Parathyroid adenoma (tissue), 2 donors: Measurements from ENCODE around the gene KRT75.

Experiments
- H2AFZ ChIP-seq: fragments of 300-600 bp; sonication (generic); one replicate; pipeline ENCODE4 v1.7.0; 2017; ENCODE audit warnings: antibody characterized with exemption, mild to moderate bottlenecking
- H3K27ac ChIP-seq: fragments of 300-600 bp; sonication (generic); one replicate; pipeline ENCODE4 v1.7.0; 2017
- H3K27me3 ChIP-seq: fragments of 300-600 bp; sonication (generic); one replicate; pipeline ENCODE4 v1.7.0; 2017; ENCODE audit warnings: low read length; ENCODE audit not compliant: control insufficient read depth, insufficient read depth
- H3K36me3 ChIP-seq: fragments of 300-600 bp; sonication (generic); one replicate; pipeline ENCODE4 v1.7.0; 2017; ENCODE audit warnings: low read length; ENCODE audit not compliant: control insufficient read depth, insufficient read depth
- H3K4me1 ChIP-seq: fragments of 300-600 bp; sonication (generic); one replicate; pipeline ENCODE4 v1.7.0; 2017; ENCODE audit warnings: control low read depth
- H3K4me2 ChIP-seq: fragments of 300-600 bp; sonication (generic); one replicate; pipeline ENCODE4 v1.7.0; 2017; ENCODE audit warnings: low read length
- H3K4me3 ChIP-seq: fragments of 300-600 bp; sonication (generic); one replicate; pipeline ENCODE4 v1.7.0; 2017; ENCODE audit warnings: low read depth, low read length
- H3K79me2 ChIP-seq: fragments of 300-600 bp; sonication (generic); one replicate; pipeline ENCODE4 v1.7.0; 2017; ENCODE audit warnings: control low read depth
- H3K9ac ChIP-seq: fragments of 300-600 bp; sonication (generic); one replicate; pipeline ENCODE4 v1.7.0; 2017; ENCODE audit warnings: mild to moderate bottlenecking
- H3K9me3 ChIP-seq: fragments of 300-600 bp; sonication (generic); one replicate; pipeline ENCODE4 v1.7.0; 2017; ENCODE audit warnings: low read length; ENCODE audit not compliant: control insufficient read depth
- TF ChIP-seq, protein P1 (sequence below): fragments of 300-600 bp; sonication (generic); IDR thresholded peaks from one replicate; pipeline ENCODE4 v1.7.0; 2017; ENCODE audit warnings: antibody characterized with exemption, mild to moderate bottlenecking
- donor health status: primary hyperparathyroidism.

KRT75 gene

DNA sequence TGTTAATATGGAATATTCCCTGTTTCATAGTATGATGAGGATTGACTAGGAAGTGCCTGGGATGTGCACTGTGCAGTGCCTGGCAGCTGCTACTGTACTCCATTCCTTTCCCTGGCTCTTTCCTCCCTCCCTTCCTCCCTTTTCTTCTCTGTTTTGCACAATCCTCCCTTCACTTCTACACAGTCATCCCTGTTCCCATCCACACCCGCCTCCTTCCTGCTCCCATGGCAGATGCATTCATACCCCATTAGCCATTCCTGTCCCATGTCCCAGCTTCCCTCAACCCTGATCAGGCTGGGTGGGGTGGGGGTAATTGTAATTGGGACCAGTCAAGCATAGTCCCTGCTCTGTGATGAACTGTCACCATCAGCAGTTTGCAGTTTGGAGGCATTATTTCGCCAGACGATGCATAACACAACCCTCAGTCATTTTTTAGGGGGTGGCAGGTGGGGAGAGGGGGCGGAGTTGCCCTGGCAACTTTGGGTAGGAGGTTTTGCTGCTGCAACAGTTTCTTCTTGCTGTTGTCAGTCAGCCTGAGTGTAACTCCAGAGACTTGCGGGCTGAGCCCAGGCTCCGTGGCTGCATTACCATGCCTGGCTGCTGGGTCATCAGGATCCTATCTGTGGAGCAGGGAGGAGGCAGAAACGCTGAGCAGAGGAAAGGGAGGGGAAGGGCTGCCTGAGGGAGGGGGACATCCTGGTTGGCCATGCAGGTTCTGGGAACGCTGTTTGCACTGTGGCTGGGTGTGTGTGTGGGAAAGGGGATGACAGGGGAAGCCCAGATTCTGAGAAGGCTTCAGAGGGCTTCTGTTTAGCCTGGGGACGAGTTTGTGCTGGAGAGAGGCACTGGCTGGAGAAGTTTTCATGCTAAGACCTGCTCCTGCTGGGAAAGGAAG lies 44.6 kb downstream of the KRT75 start:
- TF ChIP-seq, protein P1, sequence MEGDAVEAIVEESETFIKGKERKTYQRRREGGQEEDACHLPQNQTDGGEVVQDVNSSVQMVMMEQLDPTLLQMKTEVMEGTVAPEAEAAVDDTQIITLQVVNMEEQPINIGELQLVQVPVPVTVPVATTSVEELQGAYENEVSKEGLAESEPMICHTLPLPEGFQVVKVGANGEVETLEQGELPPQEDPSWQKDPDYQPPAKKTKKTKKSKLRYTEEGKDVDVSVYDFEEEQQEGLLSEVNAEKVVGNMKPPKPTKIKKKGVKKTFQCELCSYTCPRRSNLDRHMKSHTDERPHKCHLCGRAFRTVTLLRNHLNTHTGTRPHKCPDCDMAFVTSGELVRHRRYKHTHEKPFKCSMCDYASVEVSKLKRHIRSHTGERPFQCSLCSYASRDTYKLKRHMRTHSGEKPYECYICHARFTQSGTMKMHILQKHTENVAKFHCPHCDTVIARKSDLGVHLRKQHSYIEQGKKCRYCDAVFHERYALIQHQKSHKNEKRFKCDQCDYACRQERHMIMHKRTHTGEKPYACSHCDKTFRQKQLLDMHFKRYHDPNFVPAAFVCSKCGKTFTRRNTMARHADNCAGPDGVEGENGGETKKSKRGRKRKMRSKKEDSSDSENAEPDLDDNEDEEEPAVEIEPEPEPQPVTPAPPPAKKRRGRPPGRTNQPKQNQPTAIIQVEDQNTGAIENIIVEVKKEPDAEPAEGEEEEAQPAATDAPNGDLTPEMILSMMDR = no peak
- Histone ChIP-seq H3K27ac (no peak overlapping the region), H3K27me3 (no peaks in the 10 kb centered on the region), H3K4me2 (peak overlapping the region; percentile 14), H3K4me3 (no peak overlapping the region), H3K79me2 (no peaks in the 10 kb centered on the region), H3K9me3 (no peaks in the 10 kb centered on the region), H2AFZ (no peak overlapping the region), H3K4me1 (peaks cover 17% of the 10 kb centered on the region), H3K36me3 (no peaks in the 10 kb centered on the region), H3K9ac (no peak overlapping the region)

DNA sequence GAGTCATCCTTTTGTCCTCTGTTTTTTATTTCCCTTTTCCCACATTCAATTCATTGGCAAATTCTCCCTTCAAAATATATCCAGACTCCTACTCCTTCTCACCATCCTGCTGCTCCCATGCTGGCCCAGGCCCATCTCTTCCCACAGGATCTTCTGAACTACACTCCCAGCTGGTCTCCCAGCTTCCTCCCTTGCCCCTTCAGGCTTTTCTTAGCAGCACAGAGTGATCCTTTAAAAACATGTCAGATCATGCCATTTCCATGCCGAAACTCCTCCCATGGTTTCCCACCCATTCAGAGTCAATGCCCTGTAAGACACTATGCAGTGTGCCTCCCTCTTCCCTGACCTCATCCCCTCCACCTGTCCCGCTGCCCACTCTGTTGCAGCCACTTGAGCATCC lies 46.3 kb downstream of the KRT75 start:
- Histone ChIP-seq H3K36me3 (no peaks in the 10 kb centered on the region), H2AFZ (no peak overlapping the region), H3K9ac (no peak overlapping the region), H3K27me3 (no peaks in the 10 kb centered on the region), H3K4me3 (no peak overlapping the region), H3K9me3 (no peaks in the 10 kb centered on the region), H3K27ac (no peak overlapping the region), H3K4me1 (peaks cover 17% of the 10 kb centered on the region), H3K4me2 (no peak overlapping the region), H3K79me2 (no peaks in the 10 kb centered on the region)
- TF ChIP-seq, protein P1 = no peak

DNA sequence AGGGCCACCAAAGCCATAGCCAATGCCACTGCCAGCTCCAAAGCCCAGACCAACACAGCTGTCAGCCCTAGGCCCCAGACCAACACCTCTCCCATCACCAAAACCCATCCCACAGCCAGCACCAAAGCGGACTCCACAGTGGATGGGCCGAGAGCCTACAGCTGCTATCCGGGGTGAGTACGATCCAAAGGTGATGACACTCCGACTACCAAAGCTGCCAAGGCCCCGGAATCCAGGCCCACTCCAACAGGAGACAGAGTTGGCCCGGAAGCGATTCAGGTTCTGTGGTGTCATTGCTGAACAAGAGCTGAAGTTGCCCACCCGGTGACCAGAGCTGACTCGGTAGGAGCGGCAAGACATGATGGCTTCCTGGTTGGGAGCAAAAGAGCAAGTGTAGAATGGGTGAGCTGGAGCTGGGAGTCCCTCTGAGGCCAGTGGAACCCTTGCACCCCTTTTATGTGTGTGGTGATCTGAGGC lies 48.9 kb downstream of the KRT75 start, which contains the start of gene KRT84:
KRT84 (minus strand) TSS at position 427 of the 477 bp plus-strand sequence; CDS start at position 360, 67 bp downstream.
- H3K4me3 ChIP-seq = no peak within 1 kb of the TSS
- H3K27me3 ChIP-seq = no peaks in the 10 kb centered on the region
- TF ChIP-seq, protein P1 = no peak
- H3K4me1 ChIP-seq = peaks cover 9% of the 10 kb centered on the region
- no peak within 1 kb of the TSS for H3K9ac ChIP-seq
- no peak within 1 kb of the TSS for H3K4me2 ChIP-seq
- H3K36me3 ChIP-seq = no peaks in the 10 kb centered on the region
- H3K79me2 ChIP-seq = no peaks in the 10 kb centered on the region
- no peak within 1 kb of the TSS for H3K27ac ChIP-seq
- H3K9me3 ChIP-seq = no peaks in the 10 kb centered on the region
- H2AFZ ChIP-seq = no peak within 1 kb of the TSS

DNA sequence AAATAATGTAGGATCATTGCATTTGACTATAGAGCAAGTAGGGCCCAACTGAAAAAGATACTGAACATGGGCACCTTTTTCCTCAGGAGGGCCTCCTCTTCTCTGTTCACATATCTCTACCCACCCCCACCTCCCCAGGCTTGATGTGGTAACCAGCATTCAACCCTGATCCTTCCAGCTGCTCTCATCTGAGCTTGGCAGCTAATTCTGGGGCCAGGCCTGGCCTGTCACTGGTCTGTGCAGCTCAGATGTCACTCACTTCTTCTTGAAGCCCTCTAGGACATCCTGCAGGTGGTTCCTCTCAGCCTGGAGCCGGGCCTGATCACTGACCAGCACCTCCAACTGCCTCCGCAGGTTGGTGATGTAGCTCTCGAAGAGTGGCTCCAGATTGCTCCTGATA lies 50.8 kb downstream of the KRT75 start:
- Histone ChIP-seq H3K9ac (no peak overlapping the region), H3K27ac (no peak overlapping the region), H3K36me3 (no peaks in the 10 kb centered on the region), H3K4me3 (no peak overlapping the region), H3K9me3 (no peaks in the 10 kb centered on the region), H2AFZ (no peak overlapping the region), H3K4me1 (no peaks in the 10 kb centered on the region), H3K27me3 (no peaks in the 10 kb centered on the region), H3K79me2 (no peaks in the 10 kb centered on the region), H3K4me2 (no peak overlapping the region)
- TF ChIP-seq, protein P1 = no peak
